Adrenal gland (tissue), 5 donors: ENCODE measurements around the gene CDKL2.

Experiments
- CTCF ChIP-seq, 6 experiments: fragments of 450-650 bp in 4 of 6; fragments of 200-600 bp in 2 of 6; sonication (generic) in 1 of 6; IDR thresholded peaks; 1 replicate in 5 of 6; 2 replicates in 1 of 6; pipeline versions ENCODE4 v1.5.1 to v1.8.0; 2016 to 2021; ENCODE audit warnings: antibody characterized with exemption in 6 of 6, mild to moderate bottlenecking in 2 of 6, moderate library complexity in 1 of 6
- POLR2A ChIP-seq, 2 donors: fragments of 450-650 bp; IDR thresholded peaks; one replicate each; pipeline ENCODE4 v1.6.1; 2017; ENCODE audit warnings: antibody characterized with exemption in 2 of 2, mild to moderate bottlenecking in 2 of 2, moderate library complexity in 1 of 2
- donor health status: DM: no; HTN: no; CAD: no.

- TF ChIP-seq POLR2A (IDR thresholded peaks at IDR 0.05) (no peak), CTCF (IDR thresholded peaks at IDR 0.05) (no peak)
These were observed 4.6 kb upstream of the CDKL2 start for GRCh38 chr4:75634951-75635350.
